Keratinocyte (primary cell): ENCODE results near the gene WNT9A. TPM values are rescaled to one million over a fixed set of nuclear protein-coding genes. Genes with fewer than 3 reads are reported as not detected.

Experiments
- DNase-seq: peaks from one replicate; pipeline ENCODE4 v3.0.0-alpha.2; 2011; ENCODE audit warnings: low read depth, missing footprints, low spot score
- FAIRE-seq: peaks from 2 replicates; lab custom pipeline; 2011; peaks lifted over from hg19 to GRCh38; lab: Jason Lieb, UNC
- H2AFZ ChIP-seq: 2 replicates; pipeline ENCODE4 v1.6.0; 2012; ENCODE audit warnings: low read length, control low read depth, inconsistent platforms; ENCODE audit not compliant: control insufficient read depth
- H3K27ac ChIP-seq: 2 replicates; pipeline ENCODE4 v1.5.1; 2011; ENCODE audit warnings: low read length; ENCODE audit not compliant: control insufficient read depth, insufficient read depth
- H3K27me3 ChIP-seq: 3 replicates; pipeline ENCODE4 v1.6.0; 2011; ENCODE audit warnings: low read length; ENCODE audit not compliant: control insufficient read depth, insufficient read depth; ENCODE audit errors: extremely low read depth
- H3K36me3 ChIP-seq, 2 experiments: 2 replicates in 1 of 2; 3 replicates in 1 of 2; pipeline ENCODE4 v1.5.1; 2011; ENCODE audit warnings: low read length in 2 of 2, mild to moderate bottlenecking in 1 of 2; ENCODE audit not compliant: control insufficient read depth in 2 of 2, insufficient read depth in 2 of 2; ENCODE audit errors: extremely low read depth in 1 of 2
- H3K4me1 ChIP-seq: 3 replicates; pipeline ENCODE4 v1.5.1; 2011; ENCODE audit warnings: low read length; ENCODE audit not compliant: control insufficient read depth, insufficient read depth; ENCODE audit errors: extremely low read depth
- H3K4me2 ChIP-seq: 3 replicates; pipeline ENCODE4 v1.6.0; 2011; ENCODE audit warnings: low read depth, low read length; ENCODE audit not compliant: control insufficient read depth, insufficient read depth; ENCODE audit errors: extremely low read depth
- H3K4me3 ChIP-seq, 3 experiments: fragments of 200-600 bp in 1 of 3; sonication (generic) in 1 of 3; 2 replicates in 2 of 3; 3 replicates in 1 of 3; pipeline ENCODE4 v1.5.1; 2011 to 2016; ENCODE audit warnings: low read length in 3 of 3, mild to moderate bottlenecking in 3 of 3, control low read depth in 2 of 3, inconsistent platforms in 1 of 3, low read depth in 1 of 3, mixed read lengths in 1 of 3, mixed run types in 1 of 3, moderate library complexity in 1 of 3; ENCODE audit not compliant: control insufficient read depth in 2 of 3, insufficient read depth in 2 of 3; ENCODE audit errors: extremely low read depth in 1 of 3
- H3K79me2 ChIP-seq: 2 replicates; pipeline ENCODE4 v1.6.0; 2012; ENCODE audit warnings: low read length; ENCODE audit not compliant: control insufficient read depth, insufficient read depth
- H3K9ac ChIP-seq: 3 replicates; pipeline ENCODE4 v1.6.0; 2011; ENCODE audit warnings: low read length; ENCODE audit not compliant: control insufficient read depth, insufficient read depth; ENCODE audit errors: extremely low read depth
- H3K9me1 ChIP-seq: 3 replicates; pipeline ENCODE4 v1.6.0; 2011; ENCODE audit warnings: low read length; ENCODE audit not compliant: control insufficient read depth, insufficient read depth; ENCODE audit errors: extremely low read depth
- H3K9me3 ChIP-seq: 2 replicates; pipeline ENCODE4 v1.5.1; 2012; ENCODE audit warnings: low read depth, low read length; ENCODE audit not compliant: control insufficient read depth
- H4K20me1 ChIP-seq: 3 replicates; pipeline ENCODE4 v1.6.0; 2011; ENCODE audit warnings: low read length; ENCODE audit not compliant: control insufficient read depth, insufficient read depth; ENCODE audit errors: extremely low read depth
- EZH2 ChIP-seq: IDR thresholded peaks from one replicate; pipeline ENCODE4 v1.6.1; 2012; ENCODE audit warnings: inconsistent platforms, mild to moderate bottlenecking, low read length, moderate library complexity
- dilution Hi-C: fragments of 300-500 bp; cut with MboI; formaldehyde crosslinking; loops from one replicate; pipeline ENCODE4 v1.7.0; 2020; ENCODE audit warnings: low sequenced_read_pairs; ENCODE audit not compliant: extremely low pct_ligation_motif_present
- polyA plus RNA-seq, 5 experiments: library from polyadenylated mRNA; depleted of rRNA in 3 of 5; stranded (reverse) in 3 of 5; stranded (forward) in 1 of 5; unstranded in 1 of 5; fragments of >200 nt; gene quantifications; 1 replicate in 1 of 5; 2 replicates in 3 of 5; 3 replicates in 1 of 5; pipeline versions ENCODE4 v1.2.1 to v1.2.3, GENCODE V29; 2011 to 2012; ENCODE audit warnings: missing spikeins in 2 of 5, low read depth in 1 of 5, low replicate concordance in 1 of 5
- TF ChIP-seq, protein P1 (sequence below), 3 experiments: IDR thresholded peaks in 1 of 3; conservative IDR thresholded peaks in 1 of 3; optimal IDR thresholded peaks in 1 of 3; 2 replicates in 2 of 3; 3 replicates in 1 of 3; pipeline versions ENCODE3 to v1.5.1; 2011; ENCODE audit warnings: low read length in 3 of 3, mild to moderate bottlenecking in 3 of 3, moderate library complexity in 2 of 3, control low read depth in 1 of 3, inconsistent platforms in 1 of 3; ENCODE audit not compliant: insufficient read depth in 2 of 3; ENCODE audit errors: extremely low read depth in 1 of 3

Gene WNT9A
- polyA plus RNA-seq, 1 donor (not counting 4 experiments of a cell fraction or from before 2014, with no cell fraction given), result 1.7 TPM

- FAIRE-seq, result no peak
- dilution Hi-C loops, result no loop called here
Measured at GRCh38 chr1:227870366-227870765, 77.4 kb downstream of the WNT9A start.

GRCh38 chr1:227869851-227870305 is 77.9 kb downstream of the WNT9A start:
- no peak for DNase-seq
- dilution Hi-C loops, result no loop called here
- H3K4me2 ChIP-seq, result no peak overlapping the region

More at GRCh38 chr1:227870366-227870765, 77.4 kb downstream of the WNT9A start:
- Histone ChIP-seq H3K9ac (no peak overlapping the region), H3K4me3 (no peak overlapping the region), H3K27ac (no peak overlapping the region), H2AFZ (no peak overlapping the region), H3K27me3 (peaks cover 13% of the 10 kb centered on the region), H3K79me2 (no peaks in the 10 kb centered on the region), H3K4me1 (no peaks in the 10 kb centered on the region), H4K20me1 (no peaks in the 10 kb centered on the region), H3K9me1 (no peaks in the 10 kb centered on the region), H3K4me2 (no peak overlapping the region), H3K9me3 (no peaks in the 10 kb centered on the region), H3K36me3 (no peaks in the 10 kb centered on the region)
- TF ChIP-seq, protein P1, sequence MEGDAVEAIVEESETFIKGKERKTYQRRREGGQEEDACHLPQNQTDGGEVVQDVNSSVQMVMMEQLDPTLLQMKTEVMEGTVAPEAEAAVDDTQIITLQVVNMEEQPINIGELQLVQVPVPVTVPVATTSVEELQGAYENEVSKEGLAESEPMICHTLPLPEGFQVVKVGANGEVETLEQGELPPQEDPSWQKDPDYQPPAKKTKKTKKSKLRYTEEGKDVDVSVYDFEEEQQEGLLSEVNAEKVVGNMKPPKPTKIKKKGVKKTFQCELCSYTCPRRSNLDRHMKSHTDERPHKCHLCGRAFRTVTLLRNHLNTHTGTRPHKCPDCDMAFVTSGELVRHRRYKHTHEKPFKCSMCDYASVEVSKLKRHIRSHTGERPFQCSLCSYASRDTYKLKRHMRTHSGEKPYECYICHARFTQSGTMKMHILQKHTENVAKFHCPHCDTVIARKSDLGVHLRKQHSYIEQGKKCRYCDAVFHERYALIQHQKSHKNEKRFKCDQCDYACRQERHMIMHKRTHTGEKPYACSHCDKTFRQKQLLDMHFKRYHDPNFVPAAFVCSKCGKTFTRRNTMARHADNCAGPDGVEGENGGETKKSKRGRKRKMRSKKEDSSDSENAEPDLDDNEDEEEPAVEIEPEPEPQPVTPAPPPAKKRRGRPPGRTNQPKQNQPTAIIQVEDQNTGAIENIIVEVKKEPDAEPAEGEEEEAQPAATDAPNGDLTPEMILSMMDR (optimal IDR thresholded peaks at IDR 0.05 in 1 of 3, IDR thresholded peaks at IDR 0.05 in 1 of 3, conservative IDR thresholded peaks at IDR 0.05 in 1 of 3; ENCODE audit: extremely low read depth in 1 of 3, insufficient read depth in 2 of 3, low read length in 3 of 3), result no peak
- no peak for TF ChIP-seq EZH2
- no peak for DNase-seq

More at GRCh38 chr1:227869851-227870305, 77.9 kb downstream of the WNT9A start:
- H3K9me3 ChIP-seq, result no peaks in the 10 kb centered on the region
- H3K36me3 ChIP-seq, result no peaks in the 10 kb centered on the region
- no peaks in the 10 kb centered on the region for H3K9me1 ChIP-seq
- no peak for FAIRE-seq
- no peaks in the 10 kb centered on the region for H4K20me1 ChIP-seq
- H3K4me1 ChIP-seq, result no peaks in the 10 kb centered on the region
- H3K27ac ChIP-seq, result no peak overlapping the region
- no peak for TF ChIP-seq EZH2
- TF ChIP-seq, protein P1 (optimal IDR thresholded peaks at IDR 0.05 in 1 of 3, IDR thresholded peaks at IDR 0.05 in 1 of 3, conservative IDR thresholded peaks at IDR 0.05 in 1 of 3; ENCODE audit: extremely low read depth in 1 of 3, insufficient read depth in 2 of 3, low read length in 3 of 3), result no peak
- peaks cover 13% of the 10 kb centered on the region for H3K27me3 ChIP-seq
- no peak overlapping the region for H3K9ac ChIP-seq
- H3K79me2 ChIP-seq, result no peaks in the 10 kb centered on the region
- H2AFZ ChIP-seq, result no peak overlapping the region
- H3K4me3 ChIP-seq, result no peak overlapping the region
